Cerebellar nuclear complex (tissue), 1 donor: ENCODE measurements around the gene MICB.
"Not testable (repeated sequence)": the region's sequence is repeated elsewhere in the genome, so short reads cannot be mapped to it uniquely, and the experiment has no call there.

Source experiments
- DNase-seq, 2 experiments: peaks; one replicate each; lab custom pipeline; 2025; lab: John Stamatoyannopoulos, UW

The MICB gene

DNA sequence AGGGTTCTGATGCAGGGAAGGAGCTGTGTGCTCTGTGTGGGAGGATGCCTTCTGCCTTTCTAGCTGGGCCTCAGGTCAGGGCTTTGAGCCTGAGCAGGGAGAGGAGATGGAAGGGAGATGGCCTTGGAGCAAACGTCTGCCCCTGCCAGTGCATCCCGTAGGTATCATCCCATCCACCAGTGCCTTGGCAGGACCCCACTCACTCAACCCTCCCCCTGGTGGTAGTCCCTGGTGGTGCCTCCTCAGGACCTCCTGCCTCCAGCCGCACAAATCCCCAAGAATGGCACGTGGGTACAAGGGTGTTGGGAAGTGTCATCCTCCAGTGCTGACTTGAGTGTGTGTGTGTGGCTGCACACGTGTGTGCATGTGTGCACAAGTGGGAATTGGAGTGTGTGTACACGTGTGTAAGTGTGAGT is 23.1 kb upstream of the MICB start:
- no peak for DNase-seq

DNA sequence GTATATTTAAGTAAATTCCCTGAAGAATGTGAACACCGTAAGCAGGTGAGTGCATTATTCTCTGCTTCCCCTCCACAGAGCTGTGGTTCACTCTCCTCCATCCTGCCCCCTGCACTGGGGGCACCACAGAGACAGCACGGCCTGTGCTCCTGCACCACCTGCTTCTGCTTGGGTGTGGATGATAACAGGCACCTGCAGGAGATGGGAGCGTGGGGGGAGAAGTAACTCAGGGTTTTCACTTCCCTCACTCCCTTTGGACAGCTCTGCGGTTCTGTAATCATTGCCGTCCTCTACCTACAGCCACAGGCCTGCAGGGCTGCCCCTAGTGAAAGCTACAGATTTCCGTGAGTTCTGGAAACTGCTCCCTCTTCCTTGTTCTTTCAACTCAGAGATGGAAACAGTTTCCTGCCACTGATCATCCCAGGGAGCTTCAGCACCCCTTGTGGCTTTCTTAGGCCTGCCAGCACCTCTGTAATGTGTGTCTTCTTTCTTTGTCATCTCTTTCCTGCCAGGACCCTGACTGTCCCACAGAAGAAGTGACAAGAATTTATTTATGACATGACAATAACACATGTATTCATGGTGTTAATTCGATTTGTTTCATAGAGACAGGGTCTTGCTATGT is 21.3 kb upstream of the MICB start:
- DNase-seq, result no peak

DNA sequence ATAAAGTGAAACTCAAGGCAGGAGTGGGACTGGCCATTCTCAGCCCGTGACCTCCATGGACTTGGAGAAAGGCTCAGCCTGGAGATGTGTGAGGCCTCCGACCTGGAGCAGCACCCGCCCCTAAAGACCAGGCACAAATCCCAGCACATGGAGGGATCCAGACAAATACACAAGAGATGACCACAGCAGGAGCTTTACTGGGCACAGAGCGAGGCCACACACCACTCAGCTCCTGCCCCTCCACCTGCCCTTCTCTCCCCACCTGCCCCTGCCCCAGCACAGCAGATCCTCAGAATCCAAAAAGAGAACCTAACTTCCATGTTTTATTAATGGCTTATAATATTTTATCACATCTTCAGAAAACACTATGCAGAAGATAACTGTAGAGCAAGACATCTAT is 20.4 kb upstream of the MICB start:
- no peak for DNase-seq

DNA sequence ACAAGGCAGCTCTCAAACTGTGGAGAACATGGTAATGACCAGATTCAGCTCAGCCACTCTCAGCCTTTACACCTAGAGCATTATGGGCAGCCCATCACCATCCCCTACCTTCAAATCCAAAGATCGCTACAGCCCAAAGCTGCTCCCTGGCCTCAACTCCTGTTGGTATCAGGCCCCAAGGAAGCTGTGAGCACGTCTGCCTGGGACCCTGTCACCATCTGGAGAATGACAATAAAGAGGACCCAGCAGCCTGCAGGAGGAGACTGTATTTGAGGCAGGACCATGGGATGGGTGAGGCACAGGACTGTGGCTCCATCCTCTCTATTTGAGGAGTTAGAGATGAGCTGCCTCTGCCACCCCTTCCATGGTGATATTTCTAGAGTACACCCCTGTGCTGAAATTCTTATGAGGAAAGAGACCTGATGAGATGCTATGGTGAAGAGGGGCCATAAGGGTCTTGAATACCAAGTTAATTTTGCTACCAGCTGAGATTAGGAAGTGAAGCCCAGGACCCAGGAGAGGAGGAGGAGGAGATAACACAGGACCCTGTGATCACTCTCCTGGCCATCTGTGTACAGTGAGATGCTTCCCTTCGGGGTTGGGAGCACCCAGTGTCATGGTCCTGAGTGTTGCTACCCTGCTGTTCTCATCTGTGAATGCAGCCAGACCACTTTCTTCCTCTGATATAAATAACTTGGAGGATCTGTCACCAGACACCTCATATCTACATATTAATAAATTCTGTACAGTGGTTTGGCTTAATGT is 19.6 kb upstream of the MICB start:
- no peak for DNase-seq

DNA sequence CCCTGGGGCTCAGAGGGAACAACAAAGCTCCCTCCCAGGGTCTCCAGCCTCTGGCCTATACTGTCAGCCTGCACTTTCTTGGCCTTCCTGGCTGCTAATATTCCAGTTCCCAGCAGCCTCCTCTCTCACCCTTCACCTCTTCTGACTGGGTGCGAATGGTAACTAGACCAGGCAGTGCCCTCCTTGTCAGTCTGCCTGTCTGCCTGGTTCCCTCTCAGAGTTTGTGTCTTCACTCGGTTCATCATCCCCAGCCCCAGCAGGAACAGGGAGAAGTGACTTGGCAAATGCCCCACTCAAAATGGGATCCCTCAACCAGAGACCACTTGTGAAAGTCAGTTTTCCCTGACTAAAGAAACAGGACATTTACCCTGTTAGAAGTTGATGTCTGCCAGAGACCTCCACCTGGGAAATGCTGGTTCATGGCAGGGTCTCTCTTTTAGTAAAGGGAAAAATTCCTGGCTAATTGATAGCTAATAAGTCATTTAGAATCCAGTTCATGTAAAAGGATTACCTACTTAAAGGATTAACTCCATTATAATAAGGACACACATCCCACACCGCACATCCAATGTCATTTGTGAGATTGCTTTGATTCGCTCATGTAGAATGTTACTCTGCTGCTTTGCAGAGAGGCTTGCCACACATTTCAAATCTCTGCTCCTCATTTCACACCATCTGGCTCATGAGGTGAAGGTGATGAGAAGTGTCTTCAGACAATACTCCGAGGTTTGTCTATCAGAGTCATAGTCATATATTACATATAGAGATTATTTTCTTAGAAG is 18.6 kb upstream of the MICB start:
- no peak for DNase-seq

DNA sequence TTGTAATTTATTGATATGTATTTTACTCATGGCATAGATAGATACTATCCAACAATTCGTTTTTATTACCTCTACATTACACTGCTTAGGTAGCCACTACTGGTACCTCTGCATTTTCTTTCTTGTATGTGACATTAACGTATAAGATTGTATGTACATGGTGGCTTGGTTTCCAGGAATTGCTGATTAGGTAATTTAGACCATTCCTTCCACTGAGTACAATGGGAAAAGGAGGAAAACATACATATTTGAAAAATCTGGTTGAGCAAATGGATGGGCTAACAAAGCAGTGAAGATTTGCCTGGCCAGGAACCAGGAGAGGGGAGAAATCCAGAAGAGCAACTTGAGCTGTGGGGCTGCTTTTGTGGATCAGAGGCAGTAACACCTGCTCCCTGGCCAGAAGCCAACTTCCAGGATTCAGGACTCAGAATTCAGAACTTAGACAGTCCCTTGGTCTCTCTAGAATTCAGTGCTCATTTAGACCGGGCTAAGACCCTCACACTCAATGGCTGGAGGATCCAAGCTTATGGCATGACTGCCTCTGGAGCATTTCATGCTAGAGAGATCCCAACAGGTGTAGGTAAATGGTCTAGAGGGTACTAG is 17.9 kb upstream of the MICB start:
- no peak for DNase-seq

DNA sequence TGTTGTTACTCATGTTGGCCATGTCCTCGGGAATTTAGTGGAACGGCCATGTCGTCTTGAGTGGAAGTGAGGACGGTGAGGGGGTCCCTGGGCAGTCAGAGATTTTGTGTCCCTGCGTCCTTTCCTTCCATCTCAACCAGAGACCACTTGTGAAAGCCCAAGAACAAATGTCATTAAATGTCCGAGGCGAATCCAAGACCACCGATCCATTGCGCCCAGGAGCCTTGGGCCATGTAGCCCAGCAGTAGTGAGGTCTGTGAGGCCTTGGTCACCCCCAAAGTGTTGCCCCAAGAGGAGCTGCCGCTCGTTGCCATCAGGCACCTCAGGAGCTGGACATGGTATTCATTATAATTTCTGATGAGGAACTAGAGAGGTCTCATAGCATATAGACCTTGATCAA is 17.4 kb upstream of the MICB start:
- DNase-seq, result no peak

DNA sequence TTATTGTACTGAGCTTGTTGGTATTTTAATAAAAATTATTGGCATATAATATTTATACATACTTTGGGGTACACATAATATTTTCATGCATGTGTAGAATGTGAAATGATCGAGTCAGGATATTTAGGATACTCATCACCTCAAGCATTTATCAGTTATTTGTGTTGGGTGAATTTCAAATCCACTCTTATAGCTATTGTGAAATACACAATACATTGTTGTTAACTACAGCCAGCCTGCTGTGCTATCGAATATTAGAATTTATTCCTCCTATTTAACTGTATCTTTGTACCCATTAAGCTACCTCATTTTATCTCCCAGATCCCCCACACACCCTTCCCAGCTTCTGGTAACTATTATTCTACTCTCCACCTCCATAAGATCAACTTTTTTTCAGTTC is 14.6 kb upstream of the MICB start:
- no peak for DNase-seq

DNA sequence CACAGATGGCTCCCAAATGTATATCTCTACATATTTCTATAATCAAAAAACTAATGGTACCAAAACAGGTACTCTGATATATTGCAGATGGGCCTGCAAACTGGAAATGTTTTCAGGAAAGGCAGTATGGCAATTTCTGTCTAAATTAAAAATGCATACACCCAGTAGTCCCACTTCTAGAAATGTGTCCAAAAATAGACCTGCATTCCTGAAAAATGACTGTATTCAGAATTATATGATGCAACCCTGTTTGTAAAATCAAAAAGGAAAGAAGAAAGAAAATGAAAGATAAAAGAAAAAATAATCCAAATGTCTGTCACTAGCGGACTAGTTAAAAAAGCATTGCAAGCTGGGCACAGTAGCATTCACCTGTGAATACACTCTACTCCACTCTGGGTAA is 12.9 kb upstream of the MICB start:
- DNase-seq, result no peak

DNA sequence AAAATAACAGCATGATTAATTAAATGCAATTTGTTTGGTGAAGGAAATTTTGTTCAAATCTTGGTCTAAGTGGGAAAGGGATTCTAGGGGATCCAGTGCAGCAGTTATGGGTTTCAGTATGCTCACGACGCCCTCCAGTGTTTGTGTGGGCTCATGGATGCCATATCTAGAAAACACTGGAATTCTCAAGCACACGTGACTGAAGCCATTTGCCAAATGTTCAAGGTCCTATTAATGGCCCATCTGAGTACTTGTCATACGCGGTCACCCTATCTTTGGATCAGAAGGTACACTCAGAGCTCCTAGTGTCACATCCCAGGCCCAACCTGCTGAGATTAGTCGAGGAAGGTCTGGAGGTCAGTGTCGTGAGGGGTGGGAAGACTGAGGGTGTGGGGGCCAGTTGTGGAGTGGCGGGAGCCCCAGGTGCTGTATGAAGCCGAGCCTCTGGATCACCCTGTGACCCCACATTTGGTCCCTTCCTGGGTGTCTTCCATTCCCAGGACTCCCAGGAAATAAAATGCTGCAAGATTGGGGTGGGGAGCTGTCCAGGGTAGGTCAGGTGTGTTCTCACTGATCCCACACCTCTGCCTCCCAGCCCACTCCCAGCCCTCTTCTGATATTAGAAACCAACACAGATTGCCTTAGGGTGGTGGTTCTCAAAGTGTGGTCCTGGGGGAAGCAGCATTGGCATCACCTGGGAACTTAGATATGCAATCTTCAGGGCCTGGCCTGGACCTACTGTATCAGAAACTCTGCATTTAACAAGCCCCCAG is 11.7 kb upstream of the MICB start:
- not testable (repeated sequence) for DNase-seq

DNA sequence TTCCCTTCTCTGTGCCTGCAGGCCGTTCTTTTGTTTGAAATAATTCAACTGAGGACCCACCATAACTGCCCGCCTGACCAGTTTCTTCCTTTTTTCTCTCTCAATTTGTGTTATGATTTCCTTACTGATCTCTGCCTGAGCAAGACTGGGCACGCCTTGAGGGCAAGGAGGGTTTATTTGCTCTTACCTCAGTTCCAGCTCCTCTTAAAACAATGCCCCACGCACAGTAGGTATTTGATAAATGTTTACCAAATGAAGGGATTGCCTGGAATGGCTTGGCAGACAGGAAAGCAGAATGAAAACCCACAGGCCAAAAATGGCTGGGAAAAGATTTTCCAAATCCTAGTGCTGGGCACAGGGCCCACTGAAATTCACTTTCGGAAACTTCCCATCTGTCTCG is 10.3 kb upstream of the MICB start:
- DNase-seq, result not testable (repeated sequence)

DNA sequence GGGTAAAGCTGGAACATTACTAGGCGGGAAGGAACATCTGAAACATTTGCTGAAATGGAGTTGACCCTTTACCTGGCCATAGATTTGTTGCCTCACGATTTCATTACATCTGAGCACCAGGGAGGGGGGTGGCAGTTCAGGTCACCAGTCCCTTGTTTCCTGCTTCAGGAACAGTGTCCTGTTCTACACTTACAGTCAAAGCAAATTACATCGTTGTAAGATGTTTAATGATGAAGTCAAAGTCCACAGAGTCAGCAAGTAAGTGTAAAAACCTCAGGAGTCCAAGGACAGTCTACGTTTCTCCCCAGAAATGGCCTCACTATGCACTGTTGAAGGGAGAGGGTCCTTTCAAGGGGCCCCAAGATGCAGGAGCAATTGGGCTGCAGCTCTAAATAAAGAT is 8.9 kb upstream of the MICB start:
- no peak for DNase-seq

DNA sequence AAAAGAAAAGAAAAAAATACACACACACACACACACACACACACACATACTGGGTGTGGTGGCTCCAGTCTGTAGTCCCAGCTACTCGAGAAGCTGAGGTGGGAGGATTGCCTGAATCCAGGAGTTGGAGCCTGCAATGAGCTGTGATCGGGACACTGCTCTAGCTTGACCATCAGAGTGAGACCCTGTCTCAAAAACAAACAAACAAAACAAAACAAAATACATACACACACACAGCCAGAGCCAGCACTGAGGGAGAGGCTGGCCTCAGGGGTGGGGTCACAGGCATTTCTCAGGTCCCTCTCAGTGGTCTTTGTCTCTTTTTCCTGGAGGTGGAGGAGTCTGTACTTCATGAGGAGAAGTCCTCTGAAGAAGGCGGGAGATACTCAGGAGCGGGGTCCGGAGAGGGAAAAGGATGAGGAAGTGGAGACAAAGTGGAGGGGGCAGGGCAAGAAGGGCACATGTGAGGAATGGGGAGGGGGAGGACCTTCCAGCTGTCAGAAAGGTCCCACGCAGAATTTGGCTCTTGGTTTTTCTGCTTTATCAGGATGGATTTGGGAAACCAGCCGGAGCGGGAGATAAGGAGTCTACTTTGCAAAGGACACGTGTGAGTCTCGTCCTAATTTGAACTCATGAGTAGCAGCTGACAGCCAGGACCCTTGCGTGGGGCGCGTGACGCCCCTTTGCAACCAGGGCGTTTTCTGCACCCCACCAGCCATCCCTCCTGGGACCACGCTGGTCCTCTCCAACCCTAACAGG is 7.7 kb upstream of the MICB start:
- no peak for DNase-seq

DNA sequence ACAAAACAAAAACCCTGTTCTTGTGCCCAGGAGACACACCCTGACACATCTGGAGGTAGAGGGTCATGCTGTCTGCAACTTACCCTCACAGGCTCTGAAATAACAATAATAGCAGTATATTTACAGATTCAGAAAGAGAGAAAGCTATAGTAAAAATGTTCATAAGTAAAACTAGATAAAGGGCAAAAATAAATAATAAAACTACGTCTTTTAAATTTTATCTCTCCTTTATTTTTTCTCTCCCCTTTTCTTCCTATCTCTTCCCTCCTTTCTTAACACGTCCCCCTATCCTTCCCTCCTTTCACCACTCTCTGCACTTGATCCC is 4.4 kb upstream of the MICB start:
- DNase-seq, result not testable (repeated sequence)

DNA sequence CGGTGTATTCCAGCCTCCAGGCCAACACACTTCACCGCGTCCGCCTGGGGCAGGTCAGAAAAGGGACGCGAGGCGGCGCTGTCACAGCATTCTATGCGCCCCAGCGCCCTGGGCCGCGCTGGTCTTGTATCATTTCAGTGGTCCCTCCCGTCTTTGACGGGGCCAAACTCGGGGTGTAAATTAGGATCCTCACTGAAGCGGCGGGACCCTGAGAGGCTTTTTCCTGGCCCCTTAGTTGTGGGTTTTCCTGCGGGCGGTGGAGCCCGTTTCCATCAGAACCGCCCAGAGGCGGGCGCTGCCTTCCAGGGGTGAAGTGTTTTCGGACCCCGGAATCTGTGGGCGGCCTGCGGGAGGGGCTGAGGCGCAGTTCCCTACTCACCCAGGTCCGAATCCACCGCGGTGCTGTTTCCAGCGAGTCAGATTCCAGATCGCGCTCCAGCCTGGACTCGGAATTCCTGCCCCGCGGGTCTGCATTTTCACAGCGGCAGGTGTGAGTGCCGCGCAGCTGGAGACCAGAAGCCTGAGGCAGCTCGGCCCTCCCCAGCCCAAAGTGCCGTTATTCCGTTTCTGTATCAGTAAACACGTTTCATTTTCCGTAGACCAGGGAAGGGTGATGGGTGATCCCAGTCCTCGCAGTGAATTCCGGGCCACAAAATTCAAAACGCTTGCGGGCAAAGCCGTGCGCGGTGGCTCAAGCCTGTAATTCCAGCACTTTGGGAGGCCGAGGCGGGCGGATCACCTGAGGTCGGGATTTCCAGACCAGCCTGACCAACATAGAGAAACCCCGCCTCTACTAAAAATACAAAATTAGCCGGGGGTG is 3.9 kb upstream of the MICB start:
- DNase-seq, result peak in 1 of 2 experiments; percentile 26

DNA sequence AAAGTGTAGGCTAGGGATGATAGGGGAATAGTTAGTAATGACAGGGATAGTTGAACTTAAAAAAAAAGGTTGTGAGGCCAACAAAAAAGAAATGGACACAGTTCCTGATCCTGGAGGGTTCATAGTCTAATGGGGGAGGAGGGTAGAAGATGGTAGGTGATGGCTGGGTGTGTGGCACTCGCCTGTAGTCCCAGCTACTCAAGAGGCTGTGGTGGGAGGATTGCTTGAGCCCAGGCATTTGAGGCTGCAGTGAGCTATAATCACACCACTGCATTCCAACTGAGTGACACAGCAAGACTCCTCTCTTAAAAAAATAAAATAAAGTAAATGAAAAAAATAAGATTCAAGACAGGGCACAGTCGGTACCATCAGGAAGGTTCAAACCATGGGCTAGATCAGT is 2.4 kb upstream of the MICB start:
- no peak for DNase-seq

DNA sequence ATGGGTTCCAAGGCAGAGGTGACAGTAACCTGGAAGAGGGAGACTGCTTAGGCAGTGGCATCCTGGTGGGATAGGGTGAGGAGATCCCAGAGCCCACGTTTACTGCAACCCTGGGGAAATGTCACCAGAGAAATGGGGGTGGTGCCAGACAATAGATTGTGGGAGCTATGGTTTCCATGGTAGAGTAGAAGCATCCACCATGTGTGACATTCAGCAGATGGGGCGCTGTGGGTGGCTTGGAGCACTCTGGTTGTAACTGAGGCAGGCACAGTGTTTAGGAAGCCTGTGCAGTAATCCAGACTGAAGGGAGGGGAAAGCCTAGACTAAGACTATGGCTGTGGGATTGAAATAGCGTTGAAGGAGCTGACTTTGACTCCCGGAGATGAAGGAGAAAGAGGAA is 1.1 kb upstream of the MICB start:
- not testable (repeated sequence) for DNase-seq

DNA sequence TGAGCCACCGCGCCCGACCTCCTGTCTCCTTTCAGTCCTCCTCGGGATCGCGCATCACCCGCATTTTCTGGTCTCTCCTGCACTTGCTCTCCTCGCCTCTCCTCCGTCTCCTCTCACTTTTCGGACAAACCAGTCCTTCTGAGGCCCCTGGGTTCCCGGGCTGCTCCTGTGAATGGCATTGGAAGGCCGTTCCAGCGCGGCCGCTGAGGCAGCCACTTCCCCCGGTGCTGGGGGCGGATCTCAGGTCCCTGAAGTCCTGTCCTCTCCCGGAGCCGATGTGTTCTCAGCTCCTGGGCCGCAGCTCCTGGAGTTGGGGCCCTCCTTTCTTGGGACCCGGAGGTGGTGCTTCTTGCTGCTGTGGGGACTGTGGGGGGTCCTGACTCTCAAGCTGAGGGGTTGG is 803 bp downstream of the MICB start:
- DNase-seq, result no peak

DNA sequence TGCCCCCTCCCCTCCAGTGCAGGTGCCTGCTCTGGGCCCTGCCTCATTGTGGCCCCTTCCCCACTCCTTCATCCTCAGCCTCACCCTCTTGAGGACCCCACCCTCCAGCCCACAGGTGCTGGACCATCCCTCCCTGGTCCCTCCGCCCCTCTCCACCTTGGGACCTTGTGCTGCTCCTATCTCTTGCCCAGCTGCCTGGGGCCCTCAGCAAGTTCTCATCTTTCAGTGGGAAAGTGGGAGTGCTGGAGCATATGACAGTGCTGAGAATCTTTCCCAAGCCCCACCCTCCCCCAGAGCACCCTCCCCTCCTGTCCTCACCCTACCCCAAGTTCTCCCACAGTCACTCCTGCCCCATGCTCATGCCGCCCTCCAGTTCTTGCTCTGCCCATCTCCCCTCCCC is 1.7 kb downstream of the MICB start:
- not testable (repeated sequence) for DNase-seq

DNA sequence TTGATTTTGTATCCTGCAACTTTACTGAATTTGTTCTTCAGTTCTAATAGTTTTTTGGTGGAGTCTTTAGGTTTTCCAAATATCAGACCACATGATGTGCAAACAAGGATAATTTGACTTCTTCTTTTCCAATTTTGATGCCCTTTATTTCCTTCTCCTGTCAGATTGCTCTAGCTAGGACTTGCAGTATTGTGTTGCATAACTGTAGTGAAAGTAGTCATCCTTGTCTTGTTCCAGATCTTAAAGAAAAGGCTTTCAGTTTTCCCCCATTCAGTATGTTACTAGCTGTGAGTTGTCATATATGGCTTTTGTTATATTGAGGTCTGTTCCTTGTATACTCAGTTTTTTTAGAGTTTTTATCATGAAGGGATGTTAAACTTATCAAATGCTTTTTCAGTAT is 4.6 kb downstream of the MICB start:
- DNase-seq, result no peak
